DND-41 (cell line): ENCODE data around the gene PPDPF.

Experiments used
- CTCF ChIP-seq: IDR thresholded peaks from 2 replicates; pipeline ENCODE4 v1.5.1; 2012; ENCODE audit warnings: borderline replicate concordance, low read length, moderate library complexity, mild to moderate bottlenecking; ENCODE audit not compliant: poor library complexity, severe bottlenecking; ENCODE audit errors: extremely low read depth
- EZH2 ChIP-seq: IDR thresholded peaks from 3 replicates; pipeline ENCODE4 v1.6.1; 2012; ENCODE audit warnings: borderline replicate concordance, low read depth, mild to moderate bottlenecking, moderate library complexity, low read length, inconsistent platforms; ENCODE audit not compliant: severe bottlenecking

- TF ChIP-seq CTCF: no peak
- no peak for TF ChIP-seq EZH2
Measured at GRCh38 chr20:63484651-63485403, 35.7 kb upstream of the PPDPF start.
